ENCODE measurements around the gene MS4A6A. TPM values are rescaled to one million over a fixed set of nuclear protein-coding genes. Genes with fewer than 3 reads are reported as not detected.

MS4A6A gene
- not detected in 2 replicates for total RNA-seq (ENCODE audit: low replicate concordance)

GRCh38 chr11:60182541-60183330, at the start of gene MS4A6A:
Gene MS4A6A (minus strand): TSS chr11:60183083. CDS start chr11:60181727, 1,356 bp downstream.

Other genes with a start within 250 kb of the MS4A6A start
- gene OOSP1, start 244.7 kb downstream of the MS4A6A start, total RNA-seq (ENCODE audit: low replicate concordance): not detected in 2 replicates
- gene OOSP4A, start 219.1 kb downstream of the MS4A6A start, total RNA-seq (ENCODE audit: low replicate concordance): not detected in 2 replicates
- not detected in 2 replicates for gene OOSP4B, start 165.9 kb downstream of the MS4A6A start, total RNA-seq (ENCODE audit: low replicate concordance)
- not detected in 2 replicates for gene OOSP2, start 142.7 kb downstream of the MS4A6A start, total RNA-seq (ENCODE audit: low replicate concordance)
- gene MS4A3, start 126.4 kb downstream of the MS4A6A start, total RNA-seq (ENCODE audit: low replicate concordance): not detected in 2 replicates
- not detected in 2 replicates for gene MS4A2, start 94.4 kb downstream of the MS4A6A start, total RNA-seq (ENCODE audit: low replicate concordance)
- gene MS4A4E, start 60.1 kb upstream of the MS4A6A start, total RNA-seq (ENCODE audit: low replicate concordance): not detected in 2 replicates
- gene MS4A4A, start 97.6 kb upstream of the MS4A6A start, total RNA-seq (ENCODE audit: low replicate concordance): not detected in 2 replicates
- gene MS4A6E, start 144.2 kb upstream of the MS4A6A start, total RNA-seq (ENCODE audit: low replicate concordance): not detected in 2 replicates
- gene MS4A7, start 195.4 kb upstream of the MS4A6A start, total RNA-seq (ENCODE audit: low replicate concordance): not detected in 2 replicates
- not detected in 2 replicates for gene MS4A14, start 213.4 kb upstream of the MS4A6A start, total RNA-seq (ENCODE audit: low replicate concordance)
- gene MS4A5, start 246.5 kb upstream of the MS4A6A start, total RNA-seq (ENCODE audit: low replicate concordance): not detected in 2 replicates

All from smooth muscle cell of the coronary artery (primary cell).